H1 (cell line): ENCODE results near the gene PCDH8. TPM values are rescaled to one million over a fixed set of nuclear protein-coding genes. Genes with fewer than 3 reads are reported as not detected.

ENCODE experiments used
- CTCF ChIA-PET: fragments of 300-600 bp; sonication (Branson Sonifier 250); formaldehyde crosslinking; loops from one replicate; lab custom pipeline; 2021; ENCODE audit not compliant: partially characterized antibody; lab: Charles Lee
- POLR2A ChIA-PET: fragments of 300-600 bp; sonication (Branson Sonifier 250); formaldehyde crosslinking; loops from one replicate; lab custom pipeline; 2021; ENCODE audit warnings: inconsistent platforms; ENCODE audit not compliant: partially characterized antibody; lab: Charles Lee
- DNase-seq, 2 experiments: peaks; one replicate each; pipeline versions ENCODE4 v3.0.0 to v3.0.0-alpha.2; 2010 to 2022; ENCODE audit warnings: low spot score in 2 of 2, low read depth in 1 of 2, mixed read lengths in 1 of 2
- FAIRE-seq: peaks from 2 replicates; lab custom pipeline; 2011; peaks lifted over from hg19 to GRCh38; lab: Jason Lieb, UNC
- H2AFZ ChIP-seq: 2 replicates; pipeline ENCODE4 v1.8.1; 2012; ENCODE audit warnings: low read length, inconsistent platforms
- H2AK5ac ChIP-seq: 2 replicates; pipeline ENCODE4 v1.6.1; 2013; ENCODE audit warnings: low read depth, low read length
- H2BK120ac ChIP-seq: replicated peaks from 2 replicates; pipeline ENCODE3; 2013; ENCODE audit warnings: low read depth, low read length, inconsistent platforms
- H2BK12ac ChIP-seq: 2 replicates; pipeline ENCODE4 v1.6.1; 2013; ENCODE audit warnings: low read depth, low read length
- H2BK15ac ChIP-seq: 2 replicates; pipeline ENCODE4 v1.6.1; 2013; ENCODE audit warnings: low read length
- H2BK20ac ChIP-seq: 2 replicates; pipeline ENCODE4 v1.6.1; 2013; ENCODE audit warnings: low read length
- H2BK5ac ChIP-seq: 2 replicates; pipeline ENCODE4 v1.6.1; 2013; ENCODE audit warnings: low read depth, low read length
- H3K14ac ChIP-seq: 2 replicates; pipeline ENCODE4 v1.6.1; 2013; ENCODE audit warnings: inconsistent platforms; ENCODE audit not compliant: insufficient read length
- H3K18ac ChIP-seq: 2 replicates; pipeline ENCODE4 v1.6.1; 2013; ENCODE audit warnings: low read length; ENCODE audit errors: extremely low read depth
- H3K23ac ChIP-seq: 2 replicates; pipeline ENCODE4 v1.6.1; 2013; ENCODE audit warnings: inconsistent platforms; ENCODE audit not compliant: insufficient read length
- H3K23me2 ChIP-seq: 2 replicates; pipeline ENCODE4 v1.6.1; 2013; ENCODE audit warnings: low read depth, low read length
- H3K27ac ChIP-seq: 2 replicates; pipeline ENCODE4 v1.6.1; 2011; ENCODE audit warnings: low read depth, low read length, inconsistent platforms
- H3K27me3 ChIP-seq, 4 experiments: replicated peaks in 1 of 4; 1 replicate in 1 of 4; 2 replicates in 3 of 4; pipeline versions ENCODE4 v1.6.1 to v1.8.1; 2011 to 2013; ENCODE audit warnings: low read length in 3 of 4, mild to moderate bottlenecking in 3 of 4, inconsistent platforms in 2 of 4, mixed read lengths in 2 of 4, moderate library complexity in 1 of 4; ENCODE audit not compliant: control insufficient read depth in 3 of 4, insufficient read depth in 3 of 4; ENCODE audit errors: extremely low read depth in 1 of 4
- H3K36me3 ChIP-seq, 4 experiments: 2 replicates each; pipeline versions ENCODE4 v1.6.1 to v1.8.1; 2011 to 2013; ENCODE audit warnings: mild to moderate bottlenecking in 4 of 4, low read length in 3 of 4, moderate library complexity in 2 of 4, control low read depth in 1 of 4, inconsistent platforms in 1 of 4; ENCODE audit not compliant: insufficient read depth in 4 of 4, control insufficient read depth in 2 of 4
- H3K4ac ChIP-seq: replicated peaks from 2 replicates; pipeline ENCODE3; 2013; ENCODE audit warnings: low read length, low read depth, mixed read lengths, inconsistent platforms; ENCODE audit not compliant: insufficient read length
- H3K4me1 ChIP-seq, 4 experiments: replicated peaks in 1 of 4; 1 replicate in 1 of 4; 2 replicates in 3 of 4; pipeline versions ENCODE4 v1.6.1 to v1.8.1; 2011 to 2013; ENCODE audit warnings: low read length in 3 of 4, inconsistent platforms in 2 of 4, mixed read lengths in 1 of 4; ENCODE audit not compliant: insufficient read depth in 4 of 4, control insufficient read depth in 3 of 4
- H3K4me2 ChIP-seq, 2 experiments: 2 replicates each; pipeline versions ENCODE4 v1.6.1 to v1.8.1; 2011 to 2013; ENCODE audit warnings: low read depth in 2 of 2, low read length in 2 of 2, control low read depth in 1 of 2, inconsistent platforms in 1 of 2, mild to moderate bottlenecking in 1 of 2; ENCODE audit not compliant: insufficient read depth in 1 of 2
- H3K4me3 ChIP-seq, 4 experiments: fragments of 200-600, 300-600 bp in 1 of 4; sonication (generic), shearing (Covaris generic), sonication (Bioruptor Twin) in 1 of 4; 2 replicates each; pipeline versions ENCODE4 v1.5.1 to v1.8.1; 2011 to 2016; ENCODE audit warnings: low read length in 4 of 4, low read depth in 3 of 4, control low read depth in 2 of 4, inconsistent platforms in 2 of 4, mild to moderate bottlenecking in 2 of 4, mixed read lengths in 1 of 4, moderate library complexity in 1 of 4; ENCODE audit not compliant: insufficient read depth in 2 of 4; ENCODE audit errors: extremely low read depth in 1 of 4
- H3K56ac ChIP-seq: replicated peaks from 2 replicates; pipeline ENCODE3; 2013; ENCODE audit warnings: low read depth, mild to moderate bottlenecking, mixed read lengths, low read length, inconsistent platforms; ENCODE audit not compliant: insufficient read length
- H3K79me1 ChIP-seq: 2 replicates; pipeline ENCODE4 v1.6.1; 2013; ENCODE audit warnings: low read depth, low read length, control low read depth
- H3K79me2 ChIP-seq, 2 experiments: 2 replicates each; pipeline versions ENCODE4 v1.6.1 to v1.8.1; 2012 to 2013; ENCODE audit warnings: low read length in 2 of 2, mild to moderate bottlenecking in 2 of 2, inconsistent platforms in 1 of 2; ENCODE audit not compliant: insufficient read depth in 2 of 2, control insufficient read depth in 1 of 2
- H3K9ac ChIP-seq, 4 experiments: replicated peaks in 1 of 4; 1 replicate in 1 of 4; 2 replicates in 3 of 4; pipeline versions ENCODE4 v1.6.1 to v1.8.1; 2011 to 2013; ENCODE audit warnings: low read depth in 3 of 4, low read length in 3 of 4, control low read depth in 2 of 4, mild to moderate bottlenecking in 2 of 4, moderate library complexity in 2 of 4, inconsistent platforms in 1 of 4; ENCODE audit errors: extremely low read depth in 1 of 4
- H3K9me3 ChIP-seq, 2 experiments: 2 replicates each; pipeline versions ENCODE4 v1.6.1 to v1.8.1; 2012 to 2013; ENCODE audit warnings: mild to moderate bottlenecking in 2 of 2, moderate library complexity in 2 of 2, control low read depth in 1 of 2, inconsistent platforms in 1 of 2, low read depth in 1 of 2, low read length in 1 of 2, mixed read lengths in 1 of 2; ENCODE audit not compliant: insufficient read depth in 2 of 2
- H4K20me1 ChIP-seq, 2 experiments: replicated peaks in 1 of 2; 2 replicates each; pipeline versions ENCODE3 to v1.8.1; 2011 to 2013; ENCODE audit warnings: inconsistent platforms in 2 of 2, low read length in 2 of 2, mild to moderate bottlenecking in 1 of 2; ENCODE audit not compliant: insufficient read depth in 2 of 2, control insufficient read depth in 1 of 2
- H4K5ac ChIP-seq: 2 replicates; pipeline ENCODE4 v1.6.1; 2013; ENCODE audit warnings: low read length, low read depth, mixed read lengths, inconsistent platforms; ENCODE audit not compliant: insufficient read length
- H4K8ac ChIP-seq: 2 replicates; pipeline ENCODE4 v1.8.0; 2013; ENCODE audit warnings: mild to moderate bottlenecking, moderate library complexity, low read length, inconsistent platforms; ENCODE audit not compliant: insufficient read depth; ENCODE audit errors: extremely low read depth
- H4K91ac ChIP-seq: replicated peaks from 2 replicates; pipeline ENCODE3; 2013; ENCODE audit warnings: low read length, mixed read lengths, inconsistent platforms; ENCODE audit not compliant: insufficient read length
- CHD1 ChIP-seq: IDR thresholded peaks from 2 replicates; pipeline ENCODE4 v1.6.1; 2012; ENCODE audit warnings: low read depth, low read length, improper control_type of control experiment
- KDM4A ChIP-seq: IDR thresholded peaks from one replicate; pipeline ENCODE4 v1.7.1; 2012; ENCODE audit warnings: low read depth, mild to moderate bottlenecking, moderate library complexity, low read length, inconsistent platforms; ENCODE audit not compliant: severe bottlenecking
- NANOG ChIP-seq: IDR thresholded peaks from 2 replicates; pipeline ENCODE4 v1.6.1; 2011; ENCODE audit warnings: low read length, low read depth, mild to moderate bottlenecking, inconsistent platforms; ENCODE audit not compliant: insufficient read depth, poor library complexity, severe bottlenecking
- NRF1 ChIP-seq: IDR thresholded peaks from 2 replicates; pipeline ENCODE4 v1.6.1; 2011; ENCODE audit warnings: mild to moderate bottlenecking, low read depth, low read length, improper control_type of control experiment
- PHF8 ChIP-seq: fragments of 200-600 bp; sonication (generic); conservative IDR thresholded peaks from 2 replicates; pipeline ENCODE4 v1.7.1; 2012; ENCODE audit warnings: low read depth, mild to moderate bottlenecking, inconsistent platforms, low read length, moderate library complexity
- POLR2AphosphoS5 ChIP-seq: IDR thresholded peaks from 2 replicates; pipeline ENCODE4 v1.6.1; 2011; ENCODE audit warnings: low read depth, low read length
- RNF2 ChIP-seq: fragments of 200-900, 300-1000 bp; sonication (generic); IDR thresholded peaks from 2 replicates; pipeline ENCODE4 v1.7.1; 2016; ENCODE audit warnings: borderline replicate concordance, low read depth, mild to moderate bottlenecking, antibody characterized with exemption, low read length; ENCODE audit not compliant: poor library complexity, severe bottlenecking; ENCODE audit errors: missing control alignments
- TAF1 ChIP-seq: IDR thresholded peaks from 2 replicates; pipeline ENCODE4 v1.6.1; 2011; ENCODE audit warnings: mild to moderate bottlenecking, low read depth, low read length
- WGBS, 2 experiments: shearing (Covaris generic) in 1 of 2; methylation state at CpG; one replicate each; pipeline versions ENCODE4 v1.1.6 to v1.1.7; 2013 to 2015; ENCODE audit warnings: low lambda C conversion rate in 2 of 2, mixed read lengths in 2 of 2, inconsistent platforms in 1 of 2, low coverage in 1 of 2, missing lambda C conversion rate in 1 of 2; ENCODE audit not compliant: insufficient replicate concordance in 2 of 2, insufficient coverage in 1 of 2, insufficient read length in 1 of 2; ENCODE audit errors: extremely low coverage in 1 of 2, missing lambda C conversion rate in 1 of 2; 5-methylcytosine and 5-hydroxymethylcytosine counted together
- polyA plus RNA-seq, 7 experiments: library from polyadenylated mRNA; depleted of rRNA in 3 of 7; stranded (reverse) in 5 of 7; unstranded in 2 of 7; fragments of >200 nt in 5 of 7; fragments of 200-250 nt in 2 of 7; gene quantifications; 1 replicate in 5 of 7; 2 replicates in 1 of 7; 4 replicates in 1 of 7; pipeline versions ENCODE4 v1.2.1 to v1.2.3, GENCODE V29; 2011 to 2013; ENCODE audit warnings: missing spikeins in 2 of 7, mixed read lengths in 2 of 7
- total RNA-seq: library from RNA; stranded (reverse); fragmentation: NEBNext Ultra II Directional; extraction: Animal tissue kit (Norgen Biotek cat#: 25700); gene quantifications from 2 replicates; pipeline ENCODE4 v1.2.1, GENCODE V29; 2021
- TF ChIP-seq, protein P1 (sequence below): IDR thresholded peaks from 2 replicates; pipeline ENCODE4 v1.6.1; 2012; ENCODE audit warnings: low read length, inconsistent platforms

Gene PCDH8
- total and polyA plus RNA-seq, 2 of the 8 experiments (the other 6 are each of a cell fraction or from before 2014, with no cell fraction given): 0.82 to 1.6 TPM

DNA sequence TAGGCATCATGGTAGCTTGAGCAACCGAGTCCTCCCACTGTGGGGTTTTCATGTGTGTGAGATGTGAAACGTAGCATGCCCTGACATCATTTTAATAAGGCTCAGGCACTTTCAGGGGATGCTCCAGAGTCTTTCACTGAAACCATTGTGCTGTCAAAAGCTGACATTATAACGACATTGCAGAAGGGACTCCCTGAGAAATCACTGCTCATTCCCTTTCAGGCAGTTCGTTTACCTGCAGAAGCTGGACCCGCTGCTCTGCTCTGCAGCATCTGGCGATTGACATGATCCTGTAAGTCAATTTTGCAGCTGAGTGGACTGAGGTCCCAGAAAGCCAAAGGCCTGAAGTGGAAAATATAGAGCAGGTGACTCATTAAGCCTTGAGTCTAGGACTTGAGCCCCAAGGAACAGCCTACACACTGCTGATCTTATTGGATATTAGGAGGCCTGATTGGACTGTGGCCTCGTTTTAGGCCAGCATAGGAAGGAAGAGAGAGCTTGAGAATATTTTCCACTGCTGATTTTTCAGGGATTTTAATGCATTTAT, 54.9 kb downstream of the PCDH8 start:
- DNase-seq (no peak), FAIRE-seq (no peak)
- Histone ChIP-seq H4K5ac (no peak overlapping the region), H3K4me2 (no peak overlapping the region), H2BK12ac (no peak overlapping the region), H4K91ac (no peak overlapping the region), H3K36me3 (no peaks in the 10 kb centered on the region), H3K23ac (no peak overlapping the region), H3K23me2 (no peaks in the 10 kb centered on the region), H2BK20ac (no peak overlapping the region), H2BK5ac (no peak overlapping the region), H3K79me1 (no peaks in the 10 kb centered on the region), H3K4ac (no peak overlapping the region), H4K8ac (no peak overlapping the region), H2BK15ac (no peak overlapping the region), H3K79me2 (no peaks in the 10 kb centered on the region), H3K18ac (no peak overlapping the region), H4K20me1 (no peaks in the 10 kb centered on the region), H3K9me3 (no peaks in the 10 kb centered on the region), H3K56ac (no peak overlapping the region), H3K4me1 (no peaks in the 10 kb centered on the region), H2AK5ac (no peak overlapping the region), H3K14ac (no peak overlapping the region), H3K4me3 (no peak overlapping the region), H3K27ac (no peak overlapping the region), H3K9ac (no peak overlapping the region), H2AFZ (no peak overlapping the region), H2BK120ac (no peak overlapping the region), H3K27me3 (no peaks in the 10 kb centered on the region)
- CTCF ChIA-PET: interaction anchor here (0.9 to 2.8 kb wide), 12 partner anchors 11 to 173 kb away, joined by 3 to 18 read pairs (median 4); no protein-coding TSS in a partner anchor
- 91% methylated on average over 7 of the region's 7 CpGs; no CpG with 5 or more reads in 1 of the 2 experiments for WGBS, 2 experiments
- TF ChIP-seq CHD1 (no peak), TAF1 (no peak), POLR2AphosphoS5 (no peak), NANOG (no peak), RNF2 (no peak), NRF1 (no peak), PHF8 (no peak), KDM4A (no peak)
- TF ChIP-seq, protein P1, sequence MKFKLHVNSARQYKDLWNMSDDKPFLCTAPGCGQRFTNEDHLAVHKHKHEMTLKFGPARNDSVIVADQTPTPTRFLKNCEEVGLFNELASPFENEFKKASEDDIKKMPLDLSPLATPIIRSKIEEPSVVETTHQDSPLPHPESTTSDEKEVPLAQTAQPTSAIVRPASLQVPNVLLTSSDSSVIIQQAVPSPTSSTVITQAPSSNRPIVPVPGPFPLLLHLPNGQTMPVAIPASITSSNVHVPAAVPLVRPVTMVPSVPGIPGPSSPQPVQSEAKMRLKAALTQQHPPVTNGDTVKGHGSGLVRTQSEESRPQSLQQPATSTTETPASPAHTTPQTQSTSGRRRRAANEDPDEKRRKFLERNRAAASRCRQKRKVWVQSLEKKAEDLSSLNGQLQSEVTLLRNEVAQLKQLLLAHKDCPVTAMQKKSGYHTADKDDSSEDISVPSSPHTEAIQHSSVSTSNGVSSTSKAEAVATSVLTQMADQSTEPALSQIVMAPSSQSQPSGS: no peak
- POLR2A ChIA-PET: interaction anchor here (1.7 kb wide), 1 partner anchor 10 kb away, joined by 4 read pairs; no protein-coding TSS in a partner anchor
